ENCODE results near the gene DSCAML1. TPM values are rescaled to one million over a fixed set of nuclear protein-coding genes. Genes with fewer than 3 reads are reported as not detected.

Gene DSCAML1
- total RNA-seq, 1 donor from 2014 or later = 4.0 TPM

GRCh38 chr11:117502015-117502778, 294.8 kb downstream of the DSCAML1 start:
- no peak for DNase-seq (ENCODE audit: low read depth)
- no peak for TF ChIP-seq CTCF (conservative IDR thresholded peaks at IDR 0.05; ENCODE audit: low read depth, low read length)
- no peak overlapping the region for H3K4me3 ChIP-seq (ENCODE audit: low read depth, low read length)

- H3K4me3 ChIP-seq (ENCODE audit: low read depth, low read length) = no peak overlapping the region
- DNase-seq (ENCODE audit: low read depth) = no peak
- TF ChIP-seq CTCF (conservative IDR thresholded peaks at IDR 0.05; ENCODE audit: low read depth, low read length) = no peak
Observed at GRCh38 chr11:117501237-117501898, 295.6 kb downstream of the DSCAML1 start.

- DNase-seq (ENCODE audit: low read depth) = no peak
- TF ChIP-seq CTCF (conservative IDR thresholded peaks at IDR 0.05; ENCODE audit: low read depth, low read length) = no peak
- H3K4me3 ChIP-seq (ENCODE audit: low read depth, low read length) = no peak overlapping the region
Observed at GRCh38 chr11:117498791-117499190, 298.2 kb downstream of the DSCAML1 start.

- DNase-seq (ENCODE audit: low read depth) = no peak
- TF ChIP-seq CTCF (conservative IDR thresholded peaks at IDR 0.05; ENCODE audit: low read depth, low read length) = no peak
- no peak overlapping the region for H3K4me3 ChIP-seq (ENCODE audit: low read depth, low read length)
Observed at GRCh38 chr11:117497206-117497951, 299.6 kb downstream of the DSCAML1 start.

GRCh38 chr11:117495357-117495756, 301.7 kb downstream of the DSCAML1 start:
- no peak overlapping the region for H3K4me3 ChIP-seq (ENCODE audit: low read depth, low read length)
- no peak for DNase-seq (ENCODE audit: low read depth)
- no peak for TF ChIP-seq CTCF (conservative IDR thresholded peaks at IDR 0.05; ENCODE audit: low read depth, low read length)

- DNase-seq (ENCODE audit: low read depth) = no peak
- H3K4me3 ChIP-seq (ENCODE audit: low read depth, low read length) = no peak overlapping the region
- no peak for TF ChIP-seq CTCF (conservative IDR thresholded peaks at IDR 0.05; ENCODE audit: low read depth, low read length)
Observed at GRCh38 chr11:117492578-117493251, 304.3 kb downstream of the DSCAML1 start.
